ENCODE results near the gene MILR1. TPM values are rescaled to one million over a fixed set of nuclear protein-coding genes. Genes with fewer than 3 reads are reported as not detected.

Gene MILR1
- total RNA-seq, 1 experiment from 2014 or later = 6.3 TPM

GRCh38 chr17:64502021-64502420 is 53.1 kb downstream of the MILR1 start:
- no peak for DNase-seq (ENCODE audit: low read depth)

GRCh38 chr17:64502809-64503208 is 53.9 kb downstream of the MILR1 start:
- DNase-seq (ENCODE audit: low read depth) = no peak

- no peak for DNase-seq (ENCODE audit: low read depth)
These were observed 54.4 kb downstream of the MILR1 start for GRCh38 chr17:64503341-64503740.

- no peak for DNase-seq (ENCODE audit: low read depth)
These were observed 55.2 kb downstream of the MILR1 start for GRCh38 chr17:64503821-64504768.

GRCh38 chr17:64504769-64505339 is 55.9 kb downstream of the MILR1 start:
- DNase-seq (ENCODE audit: low read depth) = peak; percentile 57

- DNase-seq (ENCODE audit: low read depth) = peak; percentile 83
These were observed 56.7 kb downstream of the MILR1 start for GRCh38 chr17:64505340-64506200.

- DNase-seq (ENCODE audit: low read depth) = peak; percentile 96
These were observed 57.3 kb downstream of the MILR1 start, which contains the start of gene DDX5 for GRCh38 chr17:64506201-64506575. DDX5 (minus strand) TSS chr17:64506289; CDS start chr17:64506119, 170 bp downstream.

GRCh38 chr17:64506576-64507412 is 57.9 kb downstream of the MILR1 start, which contains the start of gene CEP95:
CEP95 (plus strand) TSS chr17:64506977; CDS start chr17:64507098, 121 bp downstream.
- peak; percentile 95 for DNase-seq (ENCODE audit: low read depth)

GRCh38 chr17:64507413-64507782 is 58.5 kb downstream of the MILR1 start:
- peak; percentile 79 for DNase-seq (ENCODE audit: low read depth)

- DNase-seq (ENCODE audit: low read depth) = no peak
These were observed 59.8 kb downstream of the MILR1 start for GRCh38 chr17:64508683-64509082.

- no peak for DNase-seq (ENCODE audit: low read depth)
These were observed 60.3 kb downstream of the MILR1 start for GRCh38 chr17:64509179-64509578.

- DNase-seq (ENCODE audit: low read depth) = no peak
These were observed 66.5 kb downstream of the MILR1 start for GRCh38 chr17:64515419-64515818.

- no peak for DNase-seq (ENCODE audit: low read depth)
These were observed 66.9 kb downstream of the MILR1 start for GRCh38 chr17:64515829-64516228.

Other genes with a start within 250 kb of the MILR1 start
- gene TEX2, start 185.9 kb upstream of the MILR1 start, total RNA-seq (2014; rRNA removed; shearing (Covaris generic)) = 13.4 and 22.6 TPM in 2 replicates
- 0.05 and 0.22 TPM in 2 replicates for gene PECAM1, start 58.3 kb upstream of the MILR1 start, total RNA-seq (2014; rRNA removed; shearing (Covaris generic))
- gene POLG2, start 47.9 kb downstream of the MILR1 start, total RNA-seq (2014; rRNA removed; shearing (Covaris generic)) = 7.7 and 7.9 TPM in 2 replicates
- 245 and 267 TPM in 2 replicates for gene DDX5, start 57.2 kb downstream of the MILR1 start, total RNA-seq (2014; rRNA removed; shearing (Covaris generic))
- gene CEP95, start 57.9 kb downstream of the MILR1 start, total RNA-seq (2014; rRNA removed; shearing (Covaris generic)) = 8.2 and 14.0 TPM in 2 replicates
- gene SMURF2, start 213.2 kb downstream of the MILR1 start, total RNA-seq (2014; rRNA removed; shearing (Covaris generic)) = 43.3 and 68.7 TPM in 2 replicates

All from M059J (cell line).